ENCODE results near the gene MBD5. TPM values are rescaled to one million over a fixed set of nuclear protein-coding genes. Genes with fewer than 3 reads are reported as not detected.

Gene MBD5
- total and polyA plus RNA-seq, 2 of the 4 experiments (the other 2 are of a cell fraction), result 9.8 to 14.2 TPM

DNA sequence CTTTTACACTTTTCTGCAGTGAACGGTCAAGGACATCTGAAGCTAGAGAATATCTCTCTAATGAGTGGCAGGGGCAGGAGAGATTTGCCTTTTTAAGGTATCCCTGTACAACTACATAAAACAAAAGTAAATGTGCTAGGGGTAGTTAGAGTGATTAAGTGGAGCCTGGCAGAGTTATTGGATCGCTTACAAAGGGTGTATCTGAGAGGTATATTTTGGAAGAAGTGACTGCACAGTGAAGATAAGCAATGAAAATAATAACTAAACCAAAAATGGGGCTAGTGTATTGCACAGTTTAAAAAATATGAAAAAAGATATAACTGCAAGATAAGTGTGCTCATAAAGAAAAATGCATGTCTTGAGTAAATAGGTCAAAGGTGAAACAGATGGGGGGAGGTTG is 430.2 kb downstream of the MBD5 start:
- Histone ChIP-seq H3K4me2 (ENCODE audit: low read depth, low read length) (no peak overlapping the region), H3K4me1 (ENCODE audit: control insufficient read depth, insufficient read depth, low read length) (no peaks in the 10 kb centered on the region), H3K18ac (ENCODE audit: low read depth, low read length) (no peak overlapping the region), H4K8ac (ENCODE audit: low read depth in 2 of 2, low read length in 2 of 2) (no peak overlapping the region), H3K36me3 (ENCODE audit: control insufficient read depth, insufficient read depth, low read length) (no peaks in the 10 kb centered on the region), H3K56ac (ENCODE audit: extremely low read depth, insufficient read depth, low read length) (no peak overlapping the region), H4K91ac (ENCODE audit: insufficient read depth, low read depth, low read length) (no peak overlapping the region), H3K79me1 (ENCODE audit: low read depth in 1 of 2, low read length in 2 of 2) (no peaks in the 10 kb centered on the region; a peak in 1 of 4 replicates), H4K5ac (ENCODE audit: low read depth, low read length) (no peak overlapping the region), H3K27ac (ENCODE audit: insufficient read depth, low read length) (no peak overlapping the region), H3K27me3 (ENCODE audit: control insufficient read depth, insufficient read depth, low read length) (no peaks in the 10 kb centered on the region), H3K23ac (ENCODE audit: low read depth, low read length) (no peak overlapping the region), H2AK5ac (ENCODE audit: low read depth, low read length) (no peak overlapping the region), H2AFZ (replicated peaks; ENCODE audit: low read length, poor library complexity) (no peak overlapping the region), H3K4me3 (ENCODE audit: insufficient read depth, low read depth, low read length) (no peak overlapping the region), H2BK5ac (ENCODE audit: low read depth, low read length, poor library complexity, severe bottlenecking) (no peak overlapping the region), H2BK120ac (ENCODE audit: low read depth, low read length) (no peak overlapping the region), H2AK9ac (replicated peaks; ENCODE audit: low read depth, low read length, poor library complexity) (no peak overlapping the region), H4K20me1 (ENCODE audit: insufficient read depth, low read length) (no peaks in the 10 kb centered on the region), H3K9me3 (ENCODE audit: control insufficient read depth, insufficient read depth, low read length) (no peaks in the 10 kb centered on the region), H2BK20ac (ENCODE audit: low read depth, low read length) (no peak overlapping the region), H2BK15ac (ENCODE audit: low read depth, low read length) (no peak overlapping the region), H3K9ac (ENCODE audit: low read depth, low read length) (no peak overlapping the region), H3K14ac (replicated peaks; ENCODE audit: low read depth, low read length) (no peak overlapping the region), H3K4ac (ENCODE audit: low read depth, low read length) (no peak overlapping the region), H3K9me1 (ENCODE audit: insufficient read depth, low read length) (no peaks in the 10 kb centered on the region)
- ChIA-PET CTCF (no interaction called here), POLR2A (ENCODE audit: unreplicated experiment) (no interaction called here)
- in situ Hi-C loops (cut with MboI; ENCODE audit: low sequenced_read_pairs), result no loop called here
- TF ChIP-seq CHD1 (IDR thresholded peaks at IDR 0.05; ENCODE audit: low read depth, low read length), result no peak
- BruUV-seq (replicated peaks), result no TSS peak
- dilution Hi-C loops (cut with HindIII; ENCODE audit: low sequenced_read_pairs, unreplicated experiment), result no loop called here
- ATAC-seq (ENCODE audit: low read depth) (no peak), DNase-seq (no peak)
- no CpG with 5 or more reads among the region's 2 CpGs for WGBS, 2 experiments (ENCODE audit: extremely low coverage in 2 of 2, insufficient read length in 1 of 2)
- intact Hi-C loops (cut with micrococcal nuclease), result no loop called here

Measured in IMR-90 (cell line).